ENCODE results near the gene TMEM11. TPM values are rescaled to one million over a fixed set of nuclear protein-coding genes. Genes with fewer than 3 reads are reported as not detected.
A peak's percentile ranks its signal among the peaks of the same experiment; 100 is the strongest.

TMEM11 gene
- total RNA-seq, 4 donors from 2014 or later = 19.3 to 26.0 (median 22.5) TPM

- Histone ChIP-seq H3K9me3 (no peaks in the 10 kb centered on the region), H3K27me3 (no peaks in the 10 kb centered on the region), H3K36me3 (no peaks in the 10 kb centered on the region), H3K27ac (peak overlapping the region in 2 of 4 donors; percentile 35 to 51), H3K4me3 (no peak overlapping the region), H3K4me1 (no peaks in the 10 kb centered on the region)
- TF ChIP-seq CTCF (IDR thresholded peaks at IDR 0.05) (no peak), POLR2A (IDR thresholded peaks at IDR 0.05) (no peak)
- no peak for DNase-seq
These were observed 52.2 kb downstream of the TMEM11 start for GRCh38 chr17:21161498-21162393.

- H3K9me3 ChIP-seq = no peaks in the 10 kb centered on the region
- no peak for DNase-seq
- no peaks in the 10 kb centered on the region for H3K4me1 ChIP-seq
- H3K4me3 ChIP-seq = no peak overlapping the region
- H3K27ac ChIP-seq = no peak overlapping the region
- no peaks in the 10 kb centered on the region for H3K36me3 ChIP-seq
- H3K27me3 ChIP-seq = no peaks in the 10 kb centered on the region
- TF ChIP-seq POLR2A (IDR thresholded peaks at IDR 0.05) = no peak
- TF ChIP-seq CTCF (IDR thresholded peaks at IDR 0.05) = no peak
These were observed 53.6 kb downstream of the TMEM11 start for GRCh38 chr17:21160401-21160800.

GRCh38 chr17:21157586-21158370 lies 56.2 kb downstream of the TMEM11 start:
- H3K9me3 ChIP-seq = no peaks in the 10 kb centered on the region
- H3K27ac ChIP-seq = no peak overlapping the region
- no peaks in the 10 kb centered on the region for H3K27me3 ChIP-seq
- DNase-seq = no peak
- TF ChIP-seq CTCF (IDR thresholded peaks at IDR 0.05) (no peak), POLR2A (IDR thresholded peaks at IDR 0.05) (no peak)
- H3K36me3 ChIP-seq = no peaks in the 10 kb centered on the region
- no peaks in the 10 kb centered on the region for H3K4me1 ChIP-seq
- no peak overlapping the region for H3K4me3 ChIP-seq

DNA sequence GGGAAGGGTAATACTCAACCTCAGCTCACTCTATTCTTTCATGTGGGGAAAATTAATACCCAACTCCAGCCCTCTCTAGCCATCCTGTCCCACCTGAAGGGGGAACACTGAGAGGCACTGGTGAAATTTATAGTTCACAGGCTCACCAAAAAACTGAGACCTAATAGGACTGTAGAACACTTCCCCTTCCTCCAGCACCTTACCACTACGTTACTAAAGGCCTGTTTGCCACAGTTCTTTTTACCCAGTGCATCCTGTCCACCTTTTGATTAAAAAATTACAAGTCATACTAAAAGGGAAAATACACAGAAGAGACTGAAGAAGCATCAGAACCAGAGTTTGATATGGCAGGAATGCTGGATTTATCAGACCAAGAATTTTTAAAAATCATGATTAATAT lies 61.2 kb downstream of the TMEM11 start:
- Histone ChIP-seq H3K4me3 (no peak overlapping the region), H3K36me3 (no peaks in the 10 kb centered on the region), H3K27me3 (no peaks in the 10 kb centered on the region), H3K27ac (no peak overlapping the region), H3K9me3 (no peaks in the 10 kb centered on the region), H3K4me1 (no peaks in the 10 kb centered on the region)
- DNase-seq = no peak
- no peak for TF ChIP-seq POLR2A (IDR thresholded peaks at IDR 0.05)
- no peak for TF ChIP-seq CTCF (IDR thresholded peaks at IDR 0.05)

DNA sequence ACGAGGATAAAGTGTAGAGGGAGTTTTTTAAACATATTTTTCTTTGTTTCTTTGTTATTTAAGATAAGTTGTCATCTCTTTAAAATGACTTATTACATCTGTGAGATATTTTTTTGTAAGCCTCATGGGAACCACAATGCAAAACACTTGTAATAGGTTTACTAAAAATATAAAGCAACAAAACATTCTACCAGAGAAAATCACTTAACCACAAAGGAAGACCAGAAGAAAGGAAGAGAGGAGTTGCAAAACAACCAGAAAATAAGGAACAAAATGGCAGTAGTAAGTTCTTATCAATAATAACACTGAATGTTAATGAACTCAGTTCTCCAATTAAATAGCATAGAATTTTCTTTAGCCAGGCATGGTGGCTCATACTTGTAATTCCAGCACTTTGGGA lies 64.3 kb downstream of the TMEM11 start:
- Histone ChIP-seq H3K27me3 (no peaks in the 10 kb centered on the region), H3K4me3 (no peak overlapping the region), H3K36me3 (no peaks in the 10 kb centered on the region), H3K9me3 (no peaks in the 10 kb centered on the region), H3K4me1 (no peaks in the 10 kb centered on the region), H3K27ac (no peak overlapping the region)
- DNase-seq = no peak
- TF ChIP-seq POLR2A (IDR thresholded peaks at IDR 0.05) (no peak), CTCF (IDR thresholded peaks at IDR 0.05) (no peak)

Small RNA genes within 50 kb of the gene (small RNA-seq; reads per million reads assigned to genes)
- gene RN7SL426P = 0 reads per million in 2 donors

Other genes starting within 250 kb of the TMEM11 start
- gene USP22, start 171.2 kb downstream of the TMEM11 start, total RNA-seq = 100 to 1,000 TPM; 125 to 229 (median 146) TPM
- gene DHRS7B, start 87.2 kb downstream of the TMEM11 start, total RNA-seq = 10 to 100 TPM; 20.6 to 41.2 (median 26.2) TPM
- 10 to 100 TPM in 2 of 4 donors, 1 to 10 TPM in 2; 5.0 to 11.4 (median 10.1) TPM for gene NATD1, start 39.2 kb upstream of the TMEM11 start, total RNA-seq
- 100 to 1,000 TPM in 2 of 4 donors, 10 to 100 TPM in 2; 54.5 to 133 (median 102) TPM for gene MAP2K3, start 70.5 kb upstream of the TMEM11 start, total RNA-seq
- 1 to 10 TPM in 1 of 4 donors, under 1 TPM in 1, not detected in 2; 0.94 to 1.7 TPM for gene KCNJ12, start 162.2 kb upstream of the TMEM11 start, total RNA-seq

Data from Peyer's patch (tissue), 4 donors.